Tongue (tissue), 2 donors: ENCODE measurements around the gene PDE4B. TPM values are rescaled to one million over a fixed set of nuclear protein-coding genes. Genes with fewer than 3 reads are reported as not detected.
A peak's percentile ranks its signal among the peaks of the same experiment; 100 is the strongest.

Experiments
- DNase-seq: peaks from one replicate; pipeline ENCODE4 v3.0.0-alpha.2; 2015
- total RNA-seq: library from RNA; depleted of rRNA; stranded (reverse); fragments of >200 nt; gene quantifications from one replicate; pipeline ENCODE4 v1.2.3, GENCODE V29; 2014

PDE4B gene
- total RNA-seq, 1 donor from 2014 or later = 31.8 TPM

- DNase-seq = no peak
These were observed 498.3 kb downstream of the PDE4B start for GRCh38 chr1:66290761-66291530.

GRCh38 chr1:66291531-66291864 lies 498.8 kb downstream of the PDE4B start:
- DNase-seq = no peak

GRCh38 chr1:66292305-66292704 lies 499.6 kb downstream of the PDE4B start:
- no peak for DNase-seq

GRCh38 chr1:66292944-66293343 lies 500.2 kb downstream of the PDE4B start:
- DNase-seq = no peak

GRCh38 chr1:66294707-66295370 lies 502.1 kb downstream of the PDE4B start:
- peak; percentile 61 for DNase-seq

- no peak for DNase-seq
These were observed 503.1 kb downstream of the PDE4B start for GRCh38 chr1:66295803-66296202.

- no peak for DNase-seq
These were observed 503.7 kb downstream of the PDE4B start for GRCh38 chr1:66296370-66296769.

- no peak for DNase-seq
These were observed 504.3 kb downstream of the PDE4B start for GRCh38 chr1:66296951-66297350.

GRCh38 chr1:66298464-66298863 lies 505.8 kb downstream of the PDE4B start:
- no peak for DNase-seq

- DNase-seq = no peak
These were observed 507.7 kb downstream of the PDE4B start for GRCh38 chr1:66300280-66300971.

- no peak for DNase-seq
These were observed 508.3 kb downstream of the PDE4B start for GRCh38 chr1:66300972-66301451.

GRCh38 chr1:66302184-66302742 lies 509.6 kb downstream of the PDE4B start:
- DNase-seq = no peak

GRCh38 chr1:66302815-66303214 lies 510.1 kb downstream of the PDE4B start:
- no peak for DNase-seq

GRCh38 chr1:66303646-66304045 lies 511.0 kb downstream of the PDE4B start:
- no peak for DNase-seq

GRCh38 chr1:66304128-66304527 lies 511.4 kb downstream of the PDE4B start:
- DNase-seq = no peak

- no peak for DNase-seq
These were observed 513.2 kb downstream of the PDE4B start for GRCh38 chr1:66305927-66306326.

GRCh38 chr1:66309006-66309741 lies 516.5 kb downstream of the PDE4B start:
- DNase-seq = no peak

- no peak for DNase-seq
These were observed 518.4 kb downstream of the PDE4B start for GRCh38 chr1:66311092-66311491.

- DNase-seq = no peak
These were observed 518.9 kb downstream of the PDE4B start for GRCh38 chr1:66311628-66312027.

- DNase-seq = no peak
These were observed 519.7 kb downstream of the PDE4B start for GRCh38 chr1:66312271-66312990.

GRCh38 chr1:66313429-66313828 lies 520.7 kb downstream of the PDE4B start:
- no peak for DNase-seq

GRCh38 chr1:66315671-66316070 lies 523.0 kb downstream of the PDE4B start:
- no peak for DNase-seq
